WTC11 (cell line): ENCODE results near the gene LIN28A. TPM values are rescaled to one million over a fixed set of nuclear protein-coding genes. Genes with fewer than 3 reads are reported as not detected.
"Not testable (repeated sequence)": the region's sequence is repeated elsewhere in the genome, so short reads cannot be mapped to it uniquely, and the experiment has no call there.

Experiments
- ATAC-seq: fragments of 200-7000 bp; cut with Tn5 transposase; 2 replicates; pipeline ENCODE4 v1.10.0; 2021; ENCODE audit warnings: mild to moderate bottlenecking, moderate library complexity
- CTCF ChIA-PET: fragments of 300-600 bp; sonication (Branson Sonifier 250); formaldehyde crosslinking; loops from one replicate; lab custom pipeline; 2021; ENCODE audit warnings: antibody characterized with exemption; lab: Charles Lee
- POLR2A ChIA-PET: fragments of 350-600 bp; sonication (Branson Sonifier 250); formaldehyde crosslinking; loops from one replicate; lab custom pipeline; 2021; ENCODE audit warnings: antibody characterized with exemption; lab: Charles Lee
- DNase-seq: peaks from one replicate; pipeline ENCODE4 v3.0.0; 2021; ENCODE audit warnings: low spot score
- H3K27ac Mint-ChIP-seq: 2 replicates; pipeline ENCODE4 v1.8.0; 2021; ENCODE audit warnings: mixed read lengths
- H3K27me3 Mint-ChIP-seq: 2 replicates; pipeline ENCODE4 v1.8.0; 2021; ENCODE audit warnings: low read depth, mild to moderate bottlenecking, moderate library complexity, mixed read lengths
- H3K36me3 Mint-ChIP-seq: 2 replicates; pipeline ENCODE4 v1.8.0; 2021; ENCODE audit warnings: mixed read lengths
- H3K4me1 Mint-ChIP-seq: 2 replicates; pipeline ENCODE4 v1.8.0; 2022; ENCODE audit warnings: mixed read lengths
- H3K4me3 Mint-ChIP-seq: 2 replicates; pipeline ENCODE4 v1.8.0; 2021; ENCODE audit warnings: mild to moderate bottlenecking, moderate library complexity, mixed read lengths
- H3K9me3 Mint-ChIP-seq: 2 replicates; pipeline ENCODE4 v1.8.0; 2021; ENCODE audit warnings: mixed read lengths
- CREB1 ChIP-seq: sonication (generic); formaldehyde crosslinking; IDR thresholded peaks from 2 replicates; pipeline ENCODE4 v1.8.0; 2023; ENCODE audit warnings: mild to moderate bottlenecking, missing genetic modification reagents
- EMX1 ChIP-seq: fragments of 250-450 bp; sonication (Bioruptor Pico); IDR thresholded peaks from 2 replicates; pipeline ENCODE4 v1.8.0; 2021; ENCODE audit warnings: mild to moderate bottlenecking
- GABPB1 ChIP-seq: sonication (generic); formaldehyde crosslinking; IDR thresholded peaks from 2 replicates; pipeline ENCODE4 v1.8.1; 2023; ENCODE audit warnings: mild to moderate bottlenecking, missing genetic modification reagents
- KAT7 ChIP-seq: sonication (generic); formaldehyde crosslinking; IDR thresholded peaks from 2 replicates; pipeline ENCODE4 v1.8.1; 2023; ENCODE audit warnings: missing genetic modification reagents, mild to moderate bottlenecking, borderline replicate concordance
- MXD4 ChIP-seq: fragments of 250-450 bp; sonication (Bioruptor Pico); IDR thresholded peaks from 2 replicates; pipeline ENCODE4 v1.8.0; 2021; ENCODE audit warnings: mild to moderate bottlenecking, moderate library complexity, borderline replicate concordance
- NR2C2 ChIP-seq: sonication (generic); formaldehyde crosslinking; IDR thresholded peaks from 2 replicates; pipeline ENCODE4 v1.8.0; 2022; ENCODE audit warnings: mild to moderate bottlenecking, missing genetic modification reagents
- NR3C1 ChIP-seq: sonication (generic); formaldehyde crosslinking; conservative IDR thresholded peaks from 2 replicates; pipeline ENCODE4 v1.8.1; 2023; ENCODE audit warnings: low read depth, mild to moderate bottlenecking, missing genetic modification reagents
- OVOL2 ChIP-seq: fragments of 250-450 bp; sonication (Bioruptor Pico); IDR thresholded peaks from 2 replicates; pipeline ENCODE4 v1.9.0; 2021; ENCODE audit warnings: mild to moderate bottlenecking, borderline replicate concordance
- RORB ChIP-seq: fragments of 250-450 bp; sonication (Bioruptor Pico); IDR thresholded peaks from 2 replicates; pipeline ENCODE4 v1.9.0; 2021; ENCODE audit warnings: mild to moderate bottlenecking
- SP1 ChIP-seq: sonication (generic); formaldehyde crosslinking; conservative IDR thresholded peaks from 2 replicates; pipeline ENCODE4 v1.8.1; 2022; ENCODE audit warnings: missing genetic modification reagents
- TP53 ChIP-seq: sonication (generic); formaldehyde crosslinking; IDR thresholded peaks from 2 replicates; pipeline ENCODE4 v1.8.1; 2023; ENCODE audit warnings: mild to moderate bottlenecking, missing genetic modification reagents
- ZBTB21 ChIP-seq: sonication (generic); formaldehyde crosslinking; IDR thresholded peaks from 2 replicates; pipeline ENCODE4 v1.8.1; 2023; ENCODE audit warnings: mild to moderate bottlenecking, missing genetic modification reagents, borderline replicate concordance
- ZMAT4 ChIP-seq: fragments of 250-450 bp; sonication (Bioruptor Pico); IDR thresholded peaks from 2 replicates; pipeline ENCODE4 v1.9.0; 2021; ENCODE audit warnings: mild to moderate bottlenecking
- ZNF121 ChIP-seq: sonication (generic); formaldehyde crosslinking; IDR thresholded peaks from 2 replicates; pipeline ENCODE4 v1.8.0; 2023; ENCODE audit warnings: missing genetic modification reagents
- ZNF138 ChIP-seq: sonication (generic); formaldehyde crosslinking; conservative IDR thresholded peaks from 2 replicates; pipeline ENCODE4 v1.8.1; 2022; ENCODE audit warnings: mild to moderate bottlenecking, moderate library complexity, missing genetic modification reagents
- ZNF416 ChIP-seq: fragments of 250-450 bp; sonication (Bioruptor Pico); IDR thresholded peaks from 2 replicates; pipeline ENCODE4 v1.9.0; 2021; ENCODE audit warnings: mild to moderate bottlenecking, inconsistent platforms
- ZSCAN18 ChIP-seq: fragments of 250-450 bp; sonication (Bioruptor Pico); IDR thresholded peaks from 2 replicates; pipeline ENCODE4 v2.1.2; 2022; ENCODE audit warnings: mild to moderate bottlenecking, moderate library complexity
- total RNA-seq: library from RNA; stranded (reverse); gene quantifications from 3 replicates; pipeline ENCODE4 v1.2.3, GENCODE V29; 2021
- TF ChIP-seq, protein P1 (sequence below): sonication (generic); formaldehyde crosslinking; IDR thresholded peaks from 2 replicates; pipeline ENCODE4 v1.8.0; 2022; ENCODE audit warnings: mild to moderate bottlenecking, missing genetic modification reagents
- TF ChIP-seq, protein P2 (sequence below): sonication (generic); formaldehyde crosslinking; IDR thresholded peaks from 2 replicates; pipeline ENCODE4 v1.8.0; 2022; ENCODE audit warnings: mild to moderate bottlenecking, missing genetic modification reagents
- TF ChIP-seq, protein P3 (sequence below): sonication (generic); formaldehyde crosslinking; IDR thresholded peaks from 2 replicates; pipeline ENCODE4 v1.8.1; 2023; ENCODE audit warnings: mild to moderate bottlenecking, missing genetic modification reagents, moderate library complexity
- TF ChIP-seq, protein P4 (sequence below): sonication (generic); formaldehyde crosslinking; IDR thresholded peaks from 2 replicates; pipeline ENCODE4 v1.8.1; 2023; ENCODE audit warnings: mild to moderate bottlenecking, missing genetic modification reagents, borderline replicate concordance

Gene LIN28A
- total RNA-seq, 1 experiment from 2014 or later: 1,251 TPM

- ATAC-seq (no peak), DNase-seq (no peak)
- no peaks in the 10 kb centered on the region for H3K27me3 Mint-ChIP-seq
- no peak overlapping the region for H3K4me3 Mint-ChIP-seq
- ChIA-PET CTCF (interaction anchor here (1.0 to 1.6 kb wide), 2 partner anchors 33 to 99 kb away, joined by 3 to 7 read pairs; no protein-coding TSS in a partner anchor), POLR2A (interaction anchor here (0.7 kb wide), 2 partner anchors 26 to 1376 kb away, joined by 3 to 4 read pairs; partner anchors contain the start of gene LIN28A)
- peaks cover 5% of the 10 kb centered on the region for H3K4me1 Mint-ChIP-seq
- H3K27ac Mint-ChIP-seq: no peak overlapping the region
- no peaks in the 10 kb centered on the region for H3K36me3 Mint-ChIP-seq
- H3K9me3 Mint-ChIP-seq: no peaks in the 10 kb centered on the region; the same call in 1 of the 2 replicates
- TF ChIP-seq KAT7 (CRISPR knock-in tag) (no peak), RORB (no peak), CREB1 (CRISPR knock-in tag) (no peak), NR3C1 (CRISPR knock-in tag) (no peak), EMX1 (CRISPR knock-in tag) (no peak)
- TF ChIP-seq, protein P1, sequence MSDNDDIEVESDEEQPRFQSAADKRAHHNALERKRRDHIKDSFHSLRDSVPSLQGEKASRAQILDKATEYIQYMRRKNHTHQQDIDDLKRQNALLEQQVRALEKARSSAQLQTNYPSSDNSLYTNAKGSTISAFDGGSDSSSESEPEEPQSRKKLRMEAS (CRISPR knock-in tag): no peak
Measured at GRCh38 chr1:26384076-26384475, 26.5 kb upstream of the LIN28A start.

GRCh38 chr1:26385063-26385462 lies 25.6 kb upstream of the LIN28A start:
- CTCF ChIA-PET: interaction anchor here (0.6 to 1.4 kb wide), 6 partner anchors 14 to 288 kb away, joined by 3 to 7 read pairs (median 3); no protein-coding TSS in a partner anchor
- ATAC-seq, DNase-seq, H3K9me3 Mint-ChIP-seq, H3K27ac Mint-ChIP-seq, H3K4me3 Mint-ChIP-seq, H3K4me1 Mint-ChIP-seq: not testable (repeated sequence)
- peak; percentile 53; the same call in 1 of the 2 replicates for TF ChIP-seq ZNF121
- TF ChIP-seq, all 79 proteins: peak for 1; not testable (repeated sequence) for 78
- H3K27me3 Mint-ChIP-seq, H3K36me3 Mint-ChIP-seq, POLR2A ChIA-PET: not testable (repeated sequence)

- TF ChIP-seq OVOL2 (no peak), GABPB1 (peak; percentile 97)
- H3K27me3 Mint-ChIP-seq: no peaks in the 10 kb centered on the region
- ChIA-PET CTCF (no interaction called here), POLR2A (no interaction called here)
- no peaks in the 10 kb centered on the region for H3K36me3 Mint-ChIP-seq
- peaks cover 19% of the 10 kb centered on the region for H3K4me1 Mint-ChIP-seq
- no peaks in the 10 kb centered on the region for H3K9me3 Mint-ChIP-seq
- no peak overlapping the region for H3K27ac Mint-ChIP-seq
- ATAC-seq: no peak
- no peak for DNase-seq
- no peak overlapping the region for H3K4me3 Mint-ChIP-seq
Measured at GRCh38 chr1:26387447-26387846, 23.2 kb upstream of the LIN28A start.

GRCh38 chr1:26388791-26389445 lies 21.7 kb upstream of the LIN28A start:
- ChIA-PET POLR2A (no interaction called here), CTCF (interaction anchor here (3.5 to 3.7 kb wide), 2 partner anchors 28 to 104 kb away, joined by 43 to 81 read pairs; no protein-coding TSS in a partner anchor)
- H3K27me3 Mint-ChIP-seq: no peaks in the 10 kb centered on the region
- H3K9me3 Mint-ChIP-seq: no peaks in the 10 kb centered on the region
- DNase-seq (no peak), ATAC-seq (no peak)
- H3K27ac Mint-ChIP-seq: no peak overlapping the region
- peaks cover 23% of the 10 kb centered on the region for H3K4me1 Mint-ChIP-seq
- H3K36me3 Mint-ChIP-seq: no peaks in the 10 kb centered on the region
- no peak overlapping the region for H3K4me3 Mint-ChIP-seq
- TF ChIP-seq TP53 (CRISPR knock-in tag) (no peak), GABPB1 (no peak), ZNF138 (no peak), ZBTB21 (no peak), ZMAT4 (no peak), ZNF416 (CRISPR knock-in tag) (no peak), MXD4 (CRISPR knock-in tag) (no peak), NR2C2 (CRISPR knock-in tag) (no peak), ZSCAN18 (CRISPR knock-in tag) (no peak), SP1 (CRISPR knock-in tag) (no peak)
- TF ChIP-seq, protein P2, sequence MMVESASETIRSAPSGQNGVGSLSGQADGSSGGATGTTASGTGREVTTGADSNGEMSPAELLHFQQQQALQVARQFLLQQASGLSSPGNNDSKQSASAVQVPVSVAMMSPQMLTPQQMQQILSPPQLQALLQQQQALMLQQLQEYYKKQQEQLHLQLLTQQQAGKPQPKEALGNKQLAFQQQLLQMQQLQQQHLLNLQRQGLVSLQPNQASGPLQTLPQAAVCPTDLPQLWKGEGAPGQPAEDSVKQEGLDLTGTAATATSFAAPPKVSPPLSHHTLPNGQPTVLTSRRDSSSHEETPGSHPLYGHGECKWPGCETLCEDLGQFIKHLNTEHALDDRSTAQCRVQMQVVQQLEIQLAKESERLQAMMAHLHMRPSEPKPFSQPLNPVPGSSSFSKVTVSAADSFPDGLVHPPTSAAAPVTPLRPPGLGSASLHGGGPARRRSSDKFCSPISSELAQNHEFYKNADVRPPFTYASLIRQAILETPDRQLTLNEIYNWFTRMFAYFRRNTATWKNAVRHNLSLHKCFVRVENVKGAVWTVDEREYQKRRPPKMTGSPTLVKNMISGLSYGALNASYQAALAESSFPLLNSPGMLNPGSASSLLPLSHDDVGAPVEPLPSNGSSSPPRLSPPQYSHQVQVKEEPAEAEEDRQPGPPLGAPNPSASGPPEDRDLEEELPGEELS: no peak
- TF ChIP-seq, protein P3, sequence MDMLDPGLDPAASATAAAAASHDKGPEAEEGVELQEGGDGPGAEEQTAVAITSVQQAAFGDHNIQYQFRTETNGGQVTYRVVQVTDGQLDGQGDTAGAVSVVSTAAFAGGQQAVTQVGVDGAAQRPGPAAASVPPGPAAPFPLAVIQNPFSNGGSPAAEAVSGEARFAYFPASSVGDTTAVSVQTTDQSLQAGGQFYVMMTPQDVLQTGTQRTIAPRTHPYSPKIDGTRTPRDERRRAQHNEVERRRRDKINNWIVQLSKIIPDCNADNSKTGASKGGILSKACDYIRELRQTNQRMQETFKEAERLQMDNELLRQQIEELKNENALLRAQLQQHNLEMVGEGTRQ (CRISPR knock-in tag): no peak
- TF ChIP-seq, protein P4, sequence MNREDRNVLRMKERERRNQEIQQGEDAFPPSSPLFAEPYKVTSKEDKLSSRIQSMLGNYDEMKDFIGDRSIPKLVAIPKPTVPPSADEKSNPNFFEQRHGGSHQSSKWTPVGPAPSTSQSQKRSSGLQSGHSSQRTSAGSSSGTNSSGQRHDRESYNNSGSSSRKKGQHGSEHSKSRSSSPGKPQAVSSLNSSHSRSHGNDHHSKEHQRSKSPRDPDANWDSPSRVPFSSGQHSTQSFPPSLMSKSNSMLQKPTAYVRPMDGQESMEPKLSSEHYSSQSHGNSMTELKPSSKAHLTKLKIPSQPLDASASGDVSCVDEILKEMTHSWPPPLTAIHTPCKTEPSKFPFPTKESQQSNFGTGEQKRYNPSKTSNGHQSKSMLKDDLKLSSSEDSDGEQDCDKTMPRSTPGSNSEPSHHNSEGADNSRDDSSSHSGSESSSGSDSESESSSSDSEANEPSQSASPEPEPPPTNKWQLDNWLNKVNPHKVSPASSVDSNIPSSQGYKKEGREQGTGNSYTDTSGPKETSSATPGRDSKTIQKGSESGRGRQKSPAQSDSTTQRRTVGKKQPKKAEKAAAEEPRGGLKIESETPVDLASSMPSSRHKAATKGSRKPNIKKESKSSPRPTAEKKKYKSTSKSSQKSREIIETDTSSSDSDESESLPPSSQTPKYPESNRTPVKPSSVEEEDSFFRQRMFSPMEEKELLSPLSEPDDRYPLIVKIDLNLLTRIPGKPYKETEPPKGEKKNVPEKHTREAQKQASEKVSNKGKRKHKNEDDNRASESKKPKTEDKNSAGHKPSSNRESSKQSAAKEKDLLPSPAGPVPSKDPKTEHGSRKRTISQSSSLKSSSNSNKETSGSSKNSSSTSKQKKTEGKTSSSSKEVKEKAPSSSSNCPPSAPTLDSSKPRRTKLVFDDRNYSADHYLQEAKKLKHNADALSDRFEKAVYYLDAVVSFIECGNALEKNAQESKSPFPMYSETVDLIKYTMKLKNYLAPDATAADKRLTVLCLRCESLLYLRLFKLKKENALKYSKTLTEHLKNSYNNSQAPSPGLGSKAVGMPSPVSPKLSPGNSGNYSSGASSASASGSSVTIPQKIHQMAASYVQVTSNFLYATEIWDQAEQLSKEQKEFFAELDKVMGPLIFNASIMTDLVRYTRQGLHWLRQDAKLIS: no peak
